ENCODE results near the gene TNK1. TPM values are rescaled to one million over a fixed set of nuclear protein-coding genes. Genes with fewer than 3 reads are reported as not detected.

TNK1 gene
- 7.6 and 8.7 TPM in 2 replicates for total RNA-seq (2021; fragmentation: NEBNext Ultra II Directional; extraction: Animal tissue kit (Norgen Biotek cat#: 25700))
- polyA plus RNA-seq (2011; rRNA removed), result 9.5 and 13.4 TPM in 2 replicates
- 11.4 TPM for polyA plus RNA-seq (2011; cell fraction: cytosol; rRNA removed)
- 29.0 TPM for polyA plus RNA-seq (2011; cell fraction: nucleus; rRNA removed)
- polyA plus RNA-seq (2012, experiment 1 of 2), result 4.3 to 9.7 TPM (median 7.4 TPM) in 4 replicates
- 10.4 TPM for polyA plus RNA-seq (2012, experiment 2 of 2)
- 4.5 TPM for polyA plus RNA-seq (2013, experiment 1 of 2)
- 4.4 TPM for polyA plus RNA-seq (2013, experiment 2 of 2)
- 10.3 and 12.6 TPM in 2 replicates for polyA minus RNA-seq (2011; rRNA and poly(A)+ RNA removed)
- 8.7 TPM for polyA minus RNA-seq (2011; cell fraction: cytosol; rRNA and poly(A)+ RNA removed)
- 15.5 TPM for polyA minus RNA-seq (2011; cell fraction: nucleus; rRNA and poly(A)+ RNA removed)
- long read RNA-seq, experiment 1, partial matches to known transcripts, result 9 of 11 reads
- long read RNA-seq, experiment 1, other reads (novel, unspliced or antisense), result 2 of 11 reads
- long read RNA-seq, experiment 2, partial matches to known transcripts, result 2 of 2 reads
- long read RNA-seq, experiment 2, other reads (novel, unspliced or antisense), result 0 of 2 reads

- Histone ChIP-seq H4K5ac (ENCODE audit: insufficient read length, low read depth, low read length) (peak within 1 kb of the TSS; percentile 21), H2BK120ac (replicated peaks; ENCODE audit: low read depth, low read length) (no peak within 1 kb of the TSS), H3K4ac (replicated peaks; ENCODE audit: insufficient read length, low read depth, low read length) (no peak within 1 kb of the TSS), H2AK5ac (ENCODE audit: low read depth, low read length) (no peak within 1 kb of the TSS), H2BK5ac (ENCODE audit: low read depth, low read length) (peak within 1 kb of the TSS; percentile 44; the same call in 1 of the 2 replicates), H3K79me1 (ENCODE audit: low read depth, low read length) (peaks cover 3% of the 10 kb centered on the region; the same call in 1 of the 2 replicates), H2BK20ac (ENCODE audit: low read length) (no peak within 1 kb of the TSS), H3K14ac (ENCODE audit: insufficient read length) (no peak within 1 kb of the TSS), H3K56ac (replicated peaks; ENCODE audit: insufficient read length, low read depth, low read length) (no peak within 1 kb of the TSS), H3K4me2 (ENCODE audit: insufficient read depth in 1 of 2, low read depth in 2 of 2, low read length in 2 of 2) (peak within 1 kb of the TSS; percentile 66 to 83), H3K27ac (ENCODE audit: low read depth, low read length) (no peak within 1 kb of the TSS), H3K79me2 (ENCODE audit: control insufficient read depth in 1 of 2, insufficient read depth in 2 of 2, low read length in 2 of 2) (no peaks in the 10 kb centered on the region), H4K8ac (ENCODE audit: extremely low read depth, insufficient read depth, low read length) (peak within 1 kb of the TSS; percentile 59), H3K23ac (ENCODE audit: insufficient read length) (no peak within 1 kb of the TSS), H3K18ac (ENCODE audit: extremely low read depth, low read length) (peak within 1 kb of the TSS; percentile 87), H3K4me1 (replicated peaks in 1 of 4; ENCODE audit: control insufficient read depth in 3 of 4, insufficient read depth in 4 of 4, low read length in 3 of 4) (peaks cover 0 to 17% (median 10%) of the 10 kb centered on the region in 4 experiments; a peak in 6 of 7 replicates), H3K23me2 (ENCODE audit: low read depth, low read length) (peaks cover 12% of the 10 kb centered on the region; the same call in 1 of the 2 replicates), H2AFZ (ENCODE audit: low read length) (peak within 1 kb of the TSS; percentile 73; the same call in 1 of the 2 replicates), H3K4me3 (ENCODE audit: extremely low read depth in 1 of 4, insufficient read depth in 2 of 4, low read depth in 3 of 4, low read length in 4 of 4) (peak within 1 kb of the TSS; percentile 37 to 72 (median 56)), H3K9ac (replicated peaks in 1 of 4; ENCODE audit: extremely low read depth in 1 of 4, low read depth in 3 of 4, low read length in 3 of 4) (peak within 1 kb of the TSS in 2 of 4 experiments; percentile 40 to 43; a peak in 2 of 7 replicates), H4K20me1 (replicated peaks in 1 of 2; ENCODE audit: control insufficient read depth in 1 of 2, insufficient read depth in 2 of 2, low read length in 2 of 2) (peaks cover 0 to 8% of the 10 kb centered on the region in 2 experiments), H3K27me3 (replicated peaks in 1 of 4; ENCODE audit: control insufficient read depth in 3 of 4, extremely low read depth in 1 of 4, insufficient read depth in 3 of 4, low read length in 3 of 4) (peaks cover 0 to 39% (median 29%) of the 10 kb centered on the region in 4 experiments; a peak in 6 of 7 replicates), H2BK15ac (ENCODE audit: low read length) (peak within 1 kb of the TSS; percentile 88; the same call in 1 of the 2 replicates), H4K91ac (replicated peaks; ENCODE audit: insufficient read length, low read length) (no peak within 1 kb of the TSS), H2BK12ac (ENCODE audit: low read depth, low read length) (peak within 1 kb of the TSS; percentile 82; the same call in 1 of the 2 replicates), H3K36me3 (ENCODE audit: control insufficient read depth in 2 of 4, insufficient read depth in 4 of 4, low read length in 3 of 4) (no peaks in the 10 kb centered on the region), H3K9me3 (ENCODE audit: insufficient read depth in 2 of 2, low read depth in 1 of 2, low read length in 1 of 2) (peaks cover 0 to 7% of the 10 kb centered on the region in 2 experiments; a peak in 1 of 4 replicates)
- CTCF ChIA-PET (ENCODE audit: partially characterized antibody), result interaction anchor here (0.6 to 1.5 kb wide), 7 partner anchors 18 to 180 kb away, joined by 3 to 4 read pairs (median 3); partner anchors contain the start of genes NEURL4 and TMEM256
- POLR2A ChIA-PET (ENCODE audit: partially characterized antibody), result interaction anchor here (0.7 to 1.7 kb wide), 20 partner anchors 7 to 270 kb away, joined by 3 to 6 read pairs (median 4); partner anchors contain the start of genes ATP1B2, PLSCR3, TMEM95 and ZBTB4
- DNase-seq (ENCODE audit: low read depth in 1 of 2, low spot score in 2 of 2) (peak in 1 of 2 experiments; percentile 82), FAIRE-seq (peak; percentile 45)
- WGBS, 2 experiments (ENCODE audit: extremely low coverage in 1 of 2, insufficient coverage in 1 of 2, insufficient read length in 1 of 2, insufficient replicate concordance in 2 of 2, low coverage in 1 of 2, low lambda C conversion rate in 2 of 2, missing lambda C conversion rate in 1 of 2), result 4% methylated on average over 29 of the region's 52 CpGs; no CpG with 5 or more reads in 1 of the 2 experiments
- TF ChIP-seq RBBP5 (IDR thresholded peaks at IDR 0.05; ENCODE audit: borderline replicate concordance, low read depth, low read length), result no peak
- TF ChIP-seq EZH2 (IDR thresholded peaks at IDR 0.05; ENCODE audit: low read depth, low read length, severe bottlenecking), result peak; percentile 57
- no peak for TF ChIP-seq JUND (IDR thresholded peaks at IDR 0.05; ENCODE audit: low read length)
- no peak for TF ChIP-seq SUZ12 (IDR thresholded peaks at IDR 0.05; ENCODE audit: low read length)
- no peak for TF ChIP-seq EGR1 (IDR thresholded peaks at IDR 0.05; ENCODE audit: borderline replicate concordance, low read depth, low read length)
- TF ChIP-seq SIN3A (conservative IDR thresholded peaks at IDR 0.05 in 1 of 2, IDR thresholded peaks at IDR 0.05 in 1 of 2; ENCODE audit: low read depth in 1 of 2, low read length in 2 of 2), result peak in 1 of 2 experiments; percentile 44; a peak in 1 of 4 replicates
- TF ChIP-seq PHF8 (conservative IDR thresholded peaks at IDR 0.05; ENCODE audit: low read depth, low read length), result 0 out of 2 replicates have a peak, but pooled peaks have one; percentile 42
These were observed at the start of gene TNK1 for GRCh38 chr17:7380855-7381683. TSS of gene TNK1 (plus strand) at chr17:7381089. CDS start at chr17:7382927, 1,838 bp downstream.
